T-helper 1 cell treated with Interleukin-12 subunit alpha and Interleukin-12 subunit beta and Interleukin-4 antibody, amounts not matched to agents 30 ng/mL and 1 ng/mL, for 36 hours (primary cell): ENCODE data around the gene ANXA8L1. TPM values are rescaled to one million over a fixed set of nuclear protein-coding genes. Genes with fewer than 3 reads are reported as not detected.
"Not testable (repeated sequence)": the region's sequence is repeated elsewhere in the genome, so short reads cannot be mapped to it uniquely, and the experiment has no call there.

ENCODE experiments used
- intact Hi-C: fragments of 100-400 bp; cut with micrococcal nuclease; formaldehyde crosslinking; loops from one replicate; pipeline ENCODE4 v1.15.1; 2024
- total RNA-seq: library from RNA; stranded (reverse); gene quantifications from 2 replicates; pipeline ENCODE4 v1.2.3, GENCODE V29; 2022

The ANXA8L1 gene
- 0.22 and 0.49 TPM in 2 replicates for total RNA-seq

DNA sequence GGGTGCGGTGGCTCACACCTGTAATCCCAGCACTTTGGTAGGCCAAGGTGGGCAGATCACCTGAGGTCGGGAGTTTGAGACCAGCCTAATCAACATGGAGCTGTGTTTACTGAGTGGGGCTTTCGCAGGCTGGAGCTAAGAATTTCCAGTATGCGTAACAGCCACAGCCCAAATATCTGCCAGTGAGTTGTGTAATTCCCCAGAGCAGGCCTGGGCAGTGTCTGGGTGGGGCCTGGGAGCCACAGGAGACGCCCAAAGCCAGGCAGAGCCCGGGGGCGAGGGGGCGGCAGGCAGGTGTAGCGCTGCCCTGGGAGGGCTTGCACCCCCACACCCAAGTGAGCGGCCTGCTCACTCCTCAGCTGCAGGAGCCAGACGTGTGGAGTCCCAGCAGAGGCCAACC lies at the start of gene ANXA8L1:
Gene ANXA8L1, plus strand, starts transcription at position 371 of the 400 bp plus-strand sequence. CDS start 76 bp downstream, outside the sequence.
- intact Hi-C loops, result not testable (repeated sequence)

- intact Hi-C loops, result no loop called here
These were observed 49.5 kb upstream of the ANXA8L1 start for GRCh38 chr10:46326066-46326465.

DNA sequence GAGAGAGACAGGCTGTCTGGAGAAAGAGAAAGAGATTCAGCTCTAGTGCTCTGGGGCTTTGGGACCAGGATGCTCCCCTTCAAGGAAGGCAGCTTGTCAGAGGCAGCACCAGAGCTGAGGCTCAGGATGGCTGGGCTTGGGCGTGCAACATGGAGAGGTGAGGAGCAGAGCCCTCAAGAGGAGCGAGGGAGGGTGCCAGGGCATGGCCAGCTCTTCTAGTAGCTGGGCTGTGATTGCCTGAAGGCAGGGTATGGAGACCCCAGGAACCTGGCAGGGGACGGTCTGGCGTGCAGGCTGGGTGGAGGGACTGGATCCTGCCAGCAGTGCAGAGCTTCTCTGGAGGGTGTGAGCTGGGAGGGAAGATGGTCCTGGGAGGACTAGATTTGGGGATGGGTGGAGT lies 48.6 kb upstream of the ANXA8L1 start:
- intact Hi-C loops, result no loop called here

DNA sequence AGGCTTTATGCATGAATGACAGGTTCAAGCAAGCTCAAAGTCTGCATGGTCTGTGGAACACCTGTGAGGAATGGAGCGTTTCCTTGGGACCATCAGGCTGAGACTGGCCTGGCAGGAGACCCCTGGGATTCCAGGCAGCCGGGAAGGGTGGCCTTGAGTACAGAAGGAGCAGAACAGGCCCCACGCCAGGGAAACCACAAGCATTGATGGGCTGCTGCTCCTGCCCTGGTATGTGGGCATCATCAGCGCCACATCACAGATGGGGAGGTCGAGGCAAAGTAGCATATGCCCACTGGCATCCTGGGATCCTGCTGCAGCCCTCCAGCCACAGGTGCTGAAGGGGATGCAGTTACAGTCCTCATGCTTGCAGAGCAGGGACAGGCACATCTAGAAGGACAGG lies 47.9 kb upstream of the ANXA8L1 start:
- intact Hi-C loops, result no loop called here

- intact Hi-C loops, result no loop called here
These were observed 46.5 kb upstream of the ANXA8L1 start for GRCh38 chr10:46328853-46329689.

GRCh38 chr10:46329690-46330016 lies 45.9 kb upstream of the ANXA8L1 start:
- intact Hi-C loops, result no loop called here

- intact Hi-C loops, result no loop called here
These were observed 44.7 kb upstream of the ANXA8L1 start for GRCh38 chr10:46330894-46331293.

- intact Hi-C loops, result not testable (repeated sequence)
These were observed 10.1 kb upstream of the ANXA8L1 start for GRCh38 chr10:46365484-46365883.

DNA sequence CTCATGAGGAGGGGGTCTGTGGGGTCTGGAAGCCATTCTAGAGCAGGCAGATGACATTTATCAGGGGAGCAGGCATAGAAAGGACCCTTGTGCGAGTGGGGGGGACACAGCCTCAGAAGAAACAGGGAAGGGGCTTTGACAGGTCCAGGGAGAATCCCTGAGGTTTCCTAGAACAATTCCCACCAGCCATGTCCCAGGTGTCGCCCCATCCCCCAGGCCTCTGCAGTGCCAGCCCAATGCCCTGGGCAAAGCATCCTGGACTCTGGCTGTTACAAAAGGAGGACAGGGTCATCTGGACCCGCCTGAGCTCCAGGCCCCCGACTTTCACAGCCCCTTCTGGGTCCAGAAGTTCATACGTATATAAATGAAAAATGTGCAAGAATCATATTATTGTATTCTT lies 8.4 kb upstream of the ANXA8L1 start:
- intact Hi-C loops, result not testable (repeated sequence)

DNA sequence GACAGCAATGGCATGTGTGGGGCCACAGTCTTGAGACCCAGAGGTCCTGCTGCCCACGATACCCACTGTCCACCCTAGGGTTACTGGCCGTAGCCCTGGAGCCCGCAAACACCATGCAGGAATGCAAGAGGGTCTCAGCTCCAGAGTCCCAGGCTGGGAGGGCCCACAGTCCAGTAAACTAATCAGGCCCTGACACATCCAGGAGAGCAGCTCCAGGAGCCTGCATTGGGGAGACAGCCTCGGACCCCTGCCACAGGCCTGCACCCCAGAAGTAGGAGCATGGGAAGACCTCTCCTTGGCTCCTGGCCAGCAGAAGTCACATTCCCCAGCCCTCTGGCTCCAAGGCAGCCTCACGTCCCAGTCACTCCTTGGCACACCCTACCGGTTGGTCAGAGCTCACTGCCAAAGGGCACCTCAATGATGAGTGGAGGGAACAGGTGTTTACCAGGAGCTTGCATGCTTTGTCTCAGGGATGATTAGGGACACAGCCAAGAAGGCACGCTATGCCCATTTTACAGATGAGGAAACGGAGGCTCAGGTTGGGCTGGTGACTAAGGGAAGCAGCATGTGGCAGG lies 7.8 kb upstream of the ANXA8L1 start:
- intact Hi-C loops, result not testable (repeated sequence)

DNA sequence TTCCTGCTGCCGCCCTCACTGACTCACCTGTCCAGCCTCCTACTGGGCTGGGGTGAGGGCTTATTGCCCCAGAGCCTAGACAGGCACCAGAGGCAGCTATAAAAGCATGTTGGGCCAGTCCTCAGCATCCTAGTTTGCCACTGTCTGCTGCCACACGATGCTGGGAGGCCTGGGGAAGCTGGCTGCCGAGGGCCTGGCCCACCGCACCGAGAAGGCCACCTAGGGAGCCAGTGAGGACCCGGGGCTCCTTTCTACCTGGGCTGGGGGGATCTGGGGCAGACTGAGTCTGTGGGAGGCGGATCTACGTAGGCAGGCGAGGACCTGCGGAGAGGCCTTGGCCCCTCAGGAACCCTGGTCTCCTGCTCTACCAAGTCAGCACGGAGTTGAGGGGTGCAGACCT lies 6.6 kb upstream of the ANXA8L1 start:
- intact Hi-C loops, result not testable (repeated sequence)

- intact Hi-C loops, result not testable (repeated sequence)
These were observed 1.2 kb upstream of the ANXA8L1 start for GRCh38 chr10:46374410-46374809.

DNA sequence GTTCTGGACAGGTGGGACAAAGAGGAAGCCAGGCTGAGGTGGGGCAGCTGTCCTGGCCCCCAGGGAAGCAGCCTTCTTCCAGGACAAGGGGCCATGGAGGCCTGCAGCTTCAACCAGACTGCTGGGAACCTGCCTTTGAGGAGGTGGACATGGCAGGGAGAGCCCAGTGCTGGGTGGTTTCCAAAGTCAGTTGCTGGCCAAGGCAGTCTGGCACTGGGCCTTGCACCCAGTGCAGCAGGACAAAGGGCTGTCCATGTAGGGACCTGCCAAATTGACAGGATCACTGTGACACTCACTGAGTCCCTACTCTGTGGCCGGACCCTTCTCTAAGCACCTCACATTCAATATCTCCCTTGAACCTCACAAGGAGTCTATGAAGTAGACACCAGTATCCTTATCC lies 1.4 kb downstream of the ANXA8L1 start:
- intact Hi-C loops, result not testable (repeated sequence)

DNA sequence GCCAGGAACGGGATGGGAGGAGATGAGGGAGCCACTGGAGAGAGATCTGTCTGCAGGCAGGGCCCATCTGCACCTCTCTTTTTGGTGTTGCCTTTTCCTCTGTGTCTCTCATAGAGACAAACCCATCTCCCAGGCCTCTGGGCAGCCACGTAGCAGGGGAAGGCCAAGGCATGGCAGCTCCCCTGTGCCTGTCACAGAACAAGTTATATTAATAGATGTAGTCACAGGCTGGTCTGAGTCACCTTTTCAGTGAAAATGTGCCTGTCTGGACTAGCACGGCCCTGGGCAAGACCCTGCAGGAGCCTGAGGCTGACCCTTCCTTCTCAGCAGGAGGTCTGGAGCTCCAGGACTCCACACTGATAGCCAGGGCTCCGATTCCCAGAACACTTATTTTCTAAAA lies 2.1 kb downstream of the ANXA8L1 start:
- intact Hi-C loops, result not testable (repeated sequence)

DNA sequence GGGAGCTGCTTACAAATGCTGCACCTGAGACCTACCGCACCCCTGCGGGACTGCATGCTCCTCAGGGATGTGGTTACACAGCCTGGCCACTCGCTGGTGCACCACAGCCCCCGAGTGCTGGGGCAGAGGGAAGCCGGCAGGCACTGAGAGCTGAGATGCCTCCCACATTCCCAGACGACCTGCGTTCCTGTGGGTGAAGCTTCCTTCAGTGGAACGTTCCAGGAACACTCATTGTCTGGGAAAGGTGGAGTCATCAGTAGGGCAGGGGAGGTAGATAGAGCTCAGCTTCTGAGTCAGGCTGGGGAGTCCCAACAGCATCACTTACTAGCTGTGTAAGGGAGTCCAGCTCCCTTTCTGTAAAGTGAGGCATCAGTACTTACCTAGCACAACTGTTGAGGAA lies 2.5 kb downstream of the ANXA8L1 start:
- intact Hi-C loops, result not testable (repeated sequence)

- intact Hi-C loops, result not testable (repeated sequence)
These were observed 3.8 kb downstream of the ANXA8L1 start for GRCh38 chr10:46379233-46379848.

DNA sequence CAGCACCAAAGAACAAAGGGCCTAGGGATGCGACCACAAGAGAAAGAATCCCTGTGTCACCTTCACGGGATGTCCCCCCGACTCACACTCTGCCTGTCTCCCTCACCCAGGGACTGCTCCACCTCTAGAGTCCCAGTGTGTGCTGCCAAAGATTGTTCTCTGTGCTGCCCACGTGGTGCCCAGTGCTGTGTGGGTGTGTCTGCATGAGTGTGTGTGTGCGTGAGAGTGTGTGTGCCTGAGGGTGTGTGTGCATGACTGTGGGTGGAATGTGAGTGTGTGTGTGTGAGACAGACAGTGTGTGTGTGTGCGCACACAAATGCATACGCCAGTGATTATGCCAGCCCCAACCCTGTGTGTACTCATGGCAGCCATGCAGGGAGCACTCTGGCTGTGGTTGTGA lies 10.3 kb downstream of the ANXA8L1 start:
- intact Hi-C loops, result not testable (repeated sequence)

- intact Hi-C loops, result not testable (repeated sequence)
These were observed 11.1 kb downstream of the ANXA8L1 start for GRCh38 chr10:46386694-46387093.

- intact Hi-C loops, result not testable (repeated sequence)
These were observed 11.8 kb downstream of the ANXA8L1 start for GRCh38 chr10:46387309-46387902.

GRCh38 chr10:46391422-46391821 lies 15.8 kb downstream of the ANXA8L1 start:
- intact Hi-C loops, result not testable (repeated sequence)

GRCh38 chr10:46396441-46397279 lies 21.1 kb downstream of the ANXA8L1 start:
- intact Hi-C loops, result not testable (repeated sequence)
